ENCODE measurements around the gene IL21R.
A peak's percentile ranks its signal among the peaks of the same experiment; 100 is the strongest.
"Not testable (repeated sequence)": the region's sequence is repeated elsewhere in the genome, so short reads cannot be mapped to it uniquely, and the experiment has no call there.

The IL21R gene

DNA sequence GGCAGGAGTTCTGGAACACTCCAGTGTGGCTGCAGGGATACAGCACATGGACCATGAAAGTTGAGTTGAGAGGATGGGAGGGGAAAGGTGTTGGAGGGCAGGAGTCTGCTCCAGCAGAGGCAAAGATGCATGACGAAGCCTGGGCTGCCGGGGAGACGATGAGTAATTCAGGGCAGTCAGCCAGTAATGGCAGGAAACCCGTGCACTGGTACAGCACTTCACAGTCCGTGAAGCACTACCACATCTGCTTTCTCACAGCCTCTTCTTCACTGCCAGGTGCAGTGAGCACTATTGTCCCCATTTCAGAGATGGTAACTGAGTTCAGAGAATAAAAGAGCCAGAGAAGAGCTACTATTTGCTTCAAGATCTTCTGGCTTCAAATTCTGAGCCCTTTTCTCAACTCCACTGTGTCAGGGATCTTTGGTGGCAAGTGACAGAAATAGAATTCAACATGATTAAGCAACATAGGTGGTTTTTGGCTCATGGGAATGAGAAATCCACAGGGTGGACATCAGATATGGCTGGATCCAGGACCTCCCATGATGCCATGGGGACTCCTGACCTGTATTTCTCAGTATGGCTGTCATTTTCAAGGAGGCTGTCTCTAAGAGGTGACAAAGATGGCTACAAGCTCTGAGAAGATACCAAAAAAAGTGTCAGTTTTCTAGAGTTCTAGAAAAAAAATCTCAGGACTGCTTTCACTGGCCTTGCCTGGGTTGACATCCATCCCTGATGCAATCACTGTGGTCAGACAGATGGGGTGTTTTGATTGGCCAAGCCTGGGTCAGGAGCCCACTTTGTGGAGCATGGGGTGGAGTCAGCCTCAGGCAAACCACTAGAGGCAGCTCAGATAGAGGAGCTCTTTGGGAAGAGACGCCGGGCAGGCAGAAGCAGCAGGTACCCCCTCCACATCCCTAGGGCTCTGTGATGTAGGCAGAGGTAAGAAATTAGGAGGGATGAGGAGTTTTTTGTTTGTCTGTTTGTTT, 24.7 kb downstream of the IL21R start:
- peak; percentile 53 to 56 for DNase-seq (ENCODE audit: low read depth in 1 of 2, low spot score in 1 of 2)

DNA sequence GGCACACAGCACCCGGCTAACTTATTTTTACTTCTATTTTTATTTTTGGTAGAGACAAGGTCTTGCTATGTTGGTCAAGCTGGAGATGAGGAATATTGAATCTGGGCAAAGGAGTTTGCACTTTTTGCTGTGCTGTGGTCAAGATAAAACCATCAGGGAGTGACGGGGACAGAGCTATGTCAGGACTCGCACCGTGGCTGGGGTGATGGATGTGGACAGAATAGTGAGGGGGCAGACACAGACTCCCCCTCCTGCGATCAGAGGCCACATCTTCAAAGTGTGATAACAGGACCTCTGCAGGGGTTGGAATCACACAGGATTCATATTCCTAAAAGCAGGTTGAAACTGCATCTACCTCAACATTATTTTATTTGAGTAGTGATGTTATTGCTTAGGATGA, 25.6 kb downstream of the IL21R start:
- DNase-seq (ENCODE audit: low read depth in 1 of 2, low spot score in 1 of 2): no peak

DNA sequence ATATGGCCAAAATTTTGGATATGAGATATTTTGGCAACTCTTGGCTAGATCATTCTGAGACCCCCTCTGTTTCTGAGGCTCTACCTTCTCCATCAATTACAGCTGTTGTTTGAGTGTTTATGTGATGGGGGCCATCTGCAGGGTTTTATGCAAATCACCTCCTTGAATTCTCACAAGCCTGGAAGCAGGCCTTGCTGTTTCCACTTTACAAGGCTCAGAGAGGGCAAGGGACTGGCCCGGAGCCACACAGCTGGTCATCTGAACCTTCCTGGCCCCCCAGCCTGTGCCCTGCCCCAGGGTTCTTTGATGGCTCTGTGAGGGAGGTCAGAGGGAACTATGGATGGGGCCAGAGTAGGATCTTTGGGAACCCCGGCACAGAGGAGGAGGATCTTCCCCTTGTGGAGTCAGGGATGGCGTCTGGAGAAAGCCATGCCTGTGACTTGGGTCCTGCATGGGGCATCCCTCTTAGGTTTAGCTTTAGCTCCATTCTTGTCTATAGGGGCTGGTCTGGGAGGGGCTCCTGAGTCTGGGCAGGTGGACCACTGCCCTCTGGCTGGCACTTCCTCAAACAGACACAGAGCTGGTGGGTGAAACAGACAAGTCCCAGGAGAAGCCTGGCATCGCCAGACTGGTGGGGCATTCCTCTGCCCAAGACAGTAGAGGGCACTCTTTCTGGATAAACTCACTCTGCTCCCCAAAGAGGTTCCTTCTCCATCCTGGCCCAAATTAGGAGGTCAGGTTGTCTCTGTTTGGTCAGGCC, 26.2 kb downstream of the IL21R start:
- DNase-seq (ENCODE audit: low read depth in 1 of 2, low spot score in 1 of 2): no peak

DNA sequence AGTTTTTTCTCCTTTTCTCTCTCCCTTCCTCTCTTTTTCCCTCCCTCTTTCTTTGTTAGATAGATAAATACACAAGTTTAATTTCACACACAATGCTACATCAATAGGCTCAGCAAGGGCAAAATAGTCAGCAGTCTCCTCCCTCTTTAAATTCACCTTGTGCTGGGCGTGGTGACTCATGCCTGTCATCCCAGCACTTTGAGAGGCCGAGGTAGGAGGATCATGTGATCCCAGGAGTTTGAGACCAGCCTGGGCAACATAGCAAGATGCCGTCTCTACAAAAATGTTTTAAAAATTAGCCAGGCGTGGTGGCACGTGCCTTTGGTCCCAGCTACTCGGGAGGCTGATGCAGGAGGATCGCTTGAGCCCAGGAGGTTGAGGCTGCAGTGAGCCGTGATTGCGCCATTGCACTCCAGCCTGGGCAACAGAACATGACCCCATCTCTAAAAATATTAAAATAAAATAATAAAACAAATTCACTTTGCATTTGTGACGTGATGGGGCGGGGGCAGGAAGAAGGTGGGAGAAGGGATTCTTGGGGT, 27.4 kb downstream of the IL21R start:
- DNase-seq (ENCODE audit: low read depth in 1 of 2, low spot score in 1 of 2): no peak

DNA sequence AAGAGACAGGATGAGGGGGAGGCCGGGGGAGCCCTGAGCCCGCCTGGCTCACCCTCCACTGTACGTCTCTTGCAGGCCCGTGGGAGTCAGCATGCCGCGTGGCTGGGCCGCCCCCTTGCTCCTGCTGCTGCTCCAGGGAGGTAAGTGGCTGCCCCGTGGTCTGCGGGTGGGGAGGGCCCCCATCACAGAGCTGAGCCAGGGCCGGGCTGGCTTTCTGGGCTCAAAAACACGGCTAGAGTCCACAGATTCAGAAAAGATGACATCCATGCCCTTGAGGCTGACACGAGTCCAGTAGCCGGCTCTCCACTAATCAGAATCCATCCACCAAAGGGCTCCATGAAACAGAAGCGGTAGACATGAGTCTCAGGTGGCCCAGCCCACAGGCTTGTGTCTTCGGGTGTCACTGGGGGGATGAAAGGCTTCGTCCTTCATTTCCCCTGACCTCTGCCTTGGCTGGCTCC, 28.0 kb downstream of the IL21R start:
- no peak for DNase-seq (ENCODE audit: low read depth in 1 of 2, low spot score in 1 of 2)

DNA sequence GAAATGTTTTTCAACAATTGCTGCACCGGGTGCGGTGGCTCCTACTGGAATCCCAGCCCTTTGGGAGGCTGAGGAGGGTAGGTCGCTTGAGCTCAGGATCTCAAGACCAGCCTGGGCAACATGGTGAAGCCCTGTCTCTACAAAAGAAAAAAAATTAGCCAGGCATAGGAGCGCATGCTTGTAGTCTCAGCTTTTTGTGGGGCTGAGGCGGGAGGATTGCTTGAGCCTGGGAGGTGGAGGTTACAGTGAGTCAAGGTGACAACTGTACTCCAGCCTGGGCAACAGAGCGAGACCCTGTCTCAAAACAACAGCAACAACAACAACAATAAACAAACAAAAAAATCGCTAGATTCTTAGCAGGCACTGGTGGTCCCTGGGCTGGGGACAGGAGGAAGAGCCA, 28.5 kb downstream of the IL21R start:
- no peak for DNase-seq (ENCODE audit: low read depth in 1 of 2, low spot score in 1 of 2)

DNA sequence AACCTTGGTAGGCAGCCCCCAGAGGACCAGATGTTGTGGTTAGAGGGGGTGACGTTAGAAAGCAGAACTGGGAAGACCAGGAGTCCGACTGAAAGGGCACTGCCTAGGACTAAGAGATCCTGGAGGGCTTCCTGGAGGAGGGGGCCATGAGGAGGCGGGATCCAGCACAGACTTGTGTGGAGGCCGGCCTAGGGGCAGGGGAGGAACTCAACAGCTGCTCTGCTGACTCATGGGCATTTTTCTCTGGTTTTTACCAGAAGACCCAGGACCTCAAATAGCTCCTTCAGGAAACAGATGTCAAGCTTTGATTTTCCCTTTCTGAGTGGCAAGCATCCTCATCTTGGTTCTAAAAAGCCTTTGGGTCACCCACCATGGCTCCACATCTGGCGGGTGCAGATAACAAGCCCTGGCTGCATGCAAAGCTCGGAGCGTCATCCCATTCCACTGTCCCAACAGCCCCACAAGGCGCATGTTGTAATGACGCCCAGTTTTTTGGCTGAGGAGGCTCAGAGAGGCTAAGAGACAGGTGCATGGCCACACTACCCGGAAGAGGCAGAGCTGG, 29.0 kb downstream of the IL21R start:
- DNase-seq (ENCODE audit: low read depth in 1 of 2, low spot score in 1 of 2): no peak

DNA sequence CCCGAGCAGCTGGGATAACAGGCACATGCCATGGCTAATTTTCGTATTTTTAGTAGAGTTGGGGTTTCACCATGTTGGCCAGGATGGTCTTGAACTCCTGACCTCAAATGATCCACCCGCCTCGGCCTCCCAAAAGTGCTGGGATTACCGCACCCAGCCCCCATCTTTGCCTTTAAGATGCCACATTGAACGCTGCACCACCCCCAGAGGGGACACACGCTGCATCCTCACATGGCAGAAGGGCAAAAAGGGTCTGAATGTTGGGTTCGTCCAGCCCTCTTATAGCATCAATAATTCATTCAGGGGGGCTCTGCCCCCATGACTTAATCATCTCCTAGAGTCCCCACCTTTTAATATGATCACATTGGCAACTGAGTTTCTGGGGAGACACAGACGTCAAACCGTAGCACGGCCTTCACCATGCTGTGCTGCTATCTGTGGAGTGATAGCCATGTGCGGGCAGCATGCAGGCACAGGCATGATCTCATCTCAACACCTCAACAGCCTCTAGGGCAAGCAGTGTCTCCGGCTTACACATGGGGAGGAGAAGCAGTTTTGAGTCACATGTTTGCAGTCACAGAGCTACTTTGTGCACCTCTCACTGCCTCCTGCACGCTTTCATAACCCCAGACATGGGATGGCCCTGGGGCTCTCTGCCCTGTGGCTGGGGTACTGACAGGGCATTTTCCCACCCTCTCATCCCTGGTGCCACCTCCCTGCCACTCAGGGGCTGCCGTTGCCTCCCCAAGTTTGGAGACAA, 30.0 kb downstream of the IL21R start:
- DNase-seq (ENCODE audit: low read depth in 1 of 2, low spot score in 1 of 2): no peak

DNA sequence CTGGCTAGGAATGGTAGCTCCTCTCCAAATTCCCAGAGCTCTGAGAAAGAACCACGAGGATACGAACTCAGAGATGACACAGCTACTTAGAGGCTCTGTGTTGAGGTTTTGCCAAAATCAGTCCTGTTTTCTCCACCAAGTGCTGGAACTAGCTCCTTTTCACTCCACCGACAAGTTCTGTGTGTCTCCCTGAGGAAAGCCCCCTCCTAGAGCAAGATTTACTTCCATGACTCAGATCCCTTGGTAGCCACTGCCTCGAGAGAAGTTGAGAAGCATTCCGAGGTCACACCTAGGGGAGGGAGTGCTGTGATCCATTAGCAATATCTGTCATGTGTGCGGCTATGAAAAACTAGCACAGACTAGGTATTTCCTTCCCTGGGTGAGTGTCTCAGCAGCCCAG, 30.6 kb downstream of the IL21R start:
- no peak for DNase-seq (ENCODE audit: low read depth in 1 of 2, low spot score in 1 of 2)

DNA sequence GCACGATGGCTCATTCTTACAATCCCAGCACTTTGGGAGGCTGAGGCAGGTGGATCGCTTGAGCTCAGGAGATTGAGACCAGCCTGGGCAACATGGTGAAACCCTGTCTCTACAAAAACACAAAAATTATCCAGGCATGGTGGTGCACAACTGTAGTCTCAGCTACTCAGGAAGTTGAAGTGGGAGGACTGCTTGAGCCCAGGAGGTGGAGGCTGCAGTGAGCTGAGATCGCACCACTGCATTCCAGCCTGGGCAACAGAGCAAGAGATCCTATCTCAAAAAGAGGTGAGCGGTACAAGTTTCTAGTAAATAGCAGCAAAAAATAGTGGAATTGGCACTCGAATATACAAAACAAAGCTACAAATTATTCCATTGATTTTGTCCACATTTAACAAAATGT, 31.2 kb downstream of the IL21R start:
- DNase-seq (ENCODE audit: low read depth in 1 of 2, low spot score in 1 of 2): not testable (repeated sequence)

DNA sequence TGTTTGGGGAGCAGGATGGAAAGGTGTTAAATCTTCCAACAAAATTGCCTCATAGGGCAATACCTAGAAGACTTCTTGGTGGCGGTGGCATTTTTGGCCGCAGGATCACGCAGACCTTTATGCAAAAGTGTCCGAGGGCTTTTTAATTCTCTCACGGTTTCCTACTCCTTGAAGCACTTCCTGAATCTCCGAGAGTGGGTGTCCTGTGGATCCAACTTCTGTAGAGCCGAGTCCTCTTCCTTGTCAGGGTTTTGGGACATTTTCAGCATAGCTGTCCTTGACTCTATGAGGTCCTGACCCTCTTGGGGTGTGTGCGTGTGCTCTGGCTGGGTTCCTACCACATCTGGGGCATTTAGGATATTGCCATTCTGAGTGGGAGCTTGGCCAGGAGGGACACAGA, 31.7 kb downstream of the IL21R start:
- DNase-seq (ENCODE audit: low read depth in 1 of 2, low spot score in 1 of 2): no peak

DNA sequence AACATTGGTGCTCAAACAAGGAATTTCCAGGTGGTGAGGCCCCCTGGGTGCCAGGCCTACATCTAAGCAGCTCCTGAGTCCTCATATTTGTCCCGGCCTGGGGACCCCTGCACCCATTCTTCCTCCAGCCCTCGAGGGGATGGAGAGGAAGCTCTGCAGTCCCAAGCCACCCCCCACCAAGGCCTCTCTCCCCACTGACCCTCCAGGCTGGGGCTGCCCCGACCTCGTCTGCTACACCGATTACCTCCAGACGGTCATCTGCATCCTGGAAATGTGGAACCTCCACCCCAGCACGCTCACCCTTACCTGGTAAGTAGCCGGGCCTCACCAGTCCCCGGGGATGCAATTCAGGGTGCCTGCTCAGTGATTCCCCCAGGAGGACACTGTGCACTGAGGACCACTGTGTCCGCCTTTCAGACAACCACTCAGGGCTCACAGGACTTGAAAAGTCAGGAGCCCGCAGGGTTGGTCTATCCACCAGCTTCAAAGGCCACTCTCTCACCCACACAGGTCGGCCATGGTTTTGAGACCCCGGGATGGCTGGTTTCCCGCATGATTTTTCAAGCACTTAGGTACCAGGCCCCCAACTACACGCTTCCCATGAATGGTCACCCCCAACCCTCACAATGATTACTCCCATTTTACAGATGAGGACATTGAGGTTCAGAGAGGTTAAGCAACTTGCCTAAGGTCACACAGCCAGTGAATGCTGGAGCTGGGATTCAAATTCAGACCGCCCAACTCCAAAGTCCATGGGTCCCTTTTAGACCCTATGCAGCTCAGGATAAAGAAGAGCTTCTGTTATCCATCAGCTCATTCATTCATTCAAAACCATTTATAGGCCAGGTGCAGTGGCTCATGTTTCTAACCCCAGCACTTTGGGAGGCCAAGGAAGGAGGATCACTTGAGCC, 32.4 kb downstream of the IL21R start:
- DNase-seq (ENCODE audit: low read depth in 1 of 2, low spot score in 1 of 2): no peak

DNA sequence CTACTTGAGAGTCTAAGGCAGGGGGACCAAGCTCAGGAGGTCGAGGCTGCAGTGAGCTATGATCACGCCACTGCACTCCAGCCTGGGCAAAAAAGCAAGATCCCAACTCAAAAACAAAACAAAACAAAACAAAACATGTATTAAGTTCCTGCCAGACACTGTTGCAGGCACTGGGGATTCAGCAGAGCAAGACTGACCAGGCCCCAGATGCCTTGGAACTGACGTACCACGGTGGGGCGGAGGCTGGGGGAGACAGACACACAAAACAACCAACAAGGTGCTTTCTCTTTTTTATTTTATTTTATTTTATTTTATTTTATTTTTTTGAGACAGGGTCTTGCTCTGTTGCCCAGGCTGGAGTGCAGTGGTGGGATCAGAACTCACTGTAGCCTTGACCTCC, 33.2 kb downstream of the IL21R start:
- DNase-seq (ENCODE audit: low read depth in 1 of 2, low spot score in 1 of 2): not testable (repeated sequence)

DNA sequence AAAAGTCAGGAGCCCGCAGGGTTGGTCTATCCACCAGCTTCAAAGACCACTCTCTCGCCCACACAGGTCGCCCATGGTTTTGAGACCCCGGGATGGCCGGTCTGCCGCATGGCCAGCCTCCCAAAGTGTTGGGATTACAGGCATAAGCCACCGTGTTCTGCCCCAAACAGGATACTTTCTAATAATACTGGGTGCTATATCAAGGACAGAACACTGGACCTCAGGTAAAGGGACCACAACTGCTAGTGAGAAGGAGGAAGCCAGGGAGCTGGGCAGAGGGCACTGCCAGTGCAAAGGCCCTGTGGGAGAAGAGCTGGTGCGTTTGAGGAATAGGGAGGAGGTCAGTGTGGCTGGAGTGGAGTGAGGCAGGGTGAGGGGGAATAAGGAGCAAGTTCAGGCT, 34.1 kb downstream of the IL21R start:
- DNase-seq (ENCODE audit: low read depth in 1 of 2, low spot score in 1 of 2): no peak

DNA sequence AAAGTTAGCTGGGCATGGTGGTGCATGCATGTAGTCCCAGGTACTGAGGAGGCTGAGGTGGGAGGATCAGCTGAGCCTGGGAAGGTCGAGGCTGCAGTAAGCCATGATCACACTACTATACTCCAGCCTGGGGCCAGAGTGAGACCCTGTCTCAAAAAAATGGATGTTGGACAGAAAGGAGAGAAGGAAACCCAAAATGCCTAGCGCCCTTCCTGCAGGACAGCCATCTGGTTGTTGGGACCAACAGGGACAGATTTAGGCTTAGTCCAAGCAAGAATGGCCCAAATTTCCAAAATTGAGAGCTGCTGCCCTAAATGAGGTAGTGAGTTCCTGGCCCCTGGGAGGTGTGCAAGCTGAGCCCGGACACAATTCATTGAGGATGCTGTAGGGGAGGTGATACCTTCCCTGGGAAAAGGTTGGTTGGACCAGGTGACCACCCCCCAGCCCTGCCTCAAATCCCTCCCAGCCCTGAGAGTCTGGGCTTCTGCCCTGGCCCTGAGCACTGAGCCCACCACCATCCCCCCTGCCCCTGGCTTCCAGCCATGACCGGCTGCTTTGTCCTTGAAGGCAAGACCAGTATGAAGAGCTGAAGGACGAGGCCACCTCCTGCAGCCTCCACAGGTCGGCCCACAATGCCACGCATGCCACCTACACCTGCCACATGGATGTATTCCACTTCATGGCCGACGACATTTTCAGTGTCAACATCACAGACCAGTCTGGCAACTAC, 35.1 kb downstream of the IL21R start:
- DNase-seq (ENCODE audit: low read depth in 1 of 2, low spot score in 1 of 2): no peak

DNA sequence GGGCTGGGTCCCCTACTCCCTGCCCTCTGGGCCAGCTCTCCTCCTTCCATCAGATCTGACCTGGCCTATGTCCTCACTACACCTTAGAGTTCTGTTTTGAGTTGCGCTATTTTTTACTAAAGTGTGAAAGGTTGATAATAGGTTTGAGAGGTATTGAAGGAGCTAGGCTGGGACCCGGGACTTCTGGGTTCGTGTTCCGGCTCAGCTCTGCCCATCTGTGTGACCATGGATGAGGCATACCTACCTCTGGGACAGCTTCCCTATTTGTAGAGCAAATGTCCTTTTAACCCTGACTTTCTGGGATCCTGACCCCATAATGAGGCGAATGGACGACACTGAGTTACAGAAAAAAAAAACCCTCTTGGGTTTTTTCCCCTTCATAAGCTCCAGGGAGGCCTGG, 36.0 kb downstream of the IL21R start:
- DNase-seq (ENCODE audit: low read depth in 1 of 2, low spot score in 1 of 2): no peak

DNA sequence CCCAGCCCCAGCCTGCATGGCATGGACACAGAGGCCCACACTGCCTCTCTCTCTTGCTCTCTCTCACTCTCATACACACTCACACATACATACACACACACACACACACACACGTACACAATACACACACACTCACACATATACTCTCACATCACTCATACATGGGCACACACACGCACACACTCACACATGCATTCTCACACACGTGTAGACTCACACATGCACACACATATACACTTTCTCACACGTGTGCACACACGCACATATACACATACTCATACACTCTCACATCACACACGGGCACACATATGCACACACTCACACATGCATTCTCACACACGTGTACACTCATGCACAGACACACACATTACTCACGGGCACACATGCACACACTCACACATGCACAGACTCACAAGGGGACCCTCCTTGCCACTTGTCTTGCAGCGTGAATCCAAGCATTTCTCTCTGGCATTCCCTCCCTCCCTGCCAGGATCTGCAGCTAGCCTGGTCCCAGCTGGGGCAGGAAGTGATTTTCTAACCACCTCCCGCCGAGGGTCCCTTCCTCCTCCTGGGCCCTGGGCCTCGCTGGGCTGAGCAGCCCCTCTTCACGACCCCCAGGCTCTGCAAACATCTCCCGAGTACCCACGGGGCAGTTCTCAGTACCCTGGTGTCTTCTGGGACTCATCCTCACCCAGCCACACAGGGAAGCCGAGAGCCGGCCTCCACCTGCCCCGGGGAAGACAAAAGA, 37.5 kb downstream of the IL21R start:
- no peak for DNase-seq (ENCODE audit: low read depth in 1 of 2, low spot score in 1 of 2)

DNA sequence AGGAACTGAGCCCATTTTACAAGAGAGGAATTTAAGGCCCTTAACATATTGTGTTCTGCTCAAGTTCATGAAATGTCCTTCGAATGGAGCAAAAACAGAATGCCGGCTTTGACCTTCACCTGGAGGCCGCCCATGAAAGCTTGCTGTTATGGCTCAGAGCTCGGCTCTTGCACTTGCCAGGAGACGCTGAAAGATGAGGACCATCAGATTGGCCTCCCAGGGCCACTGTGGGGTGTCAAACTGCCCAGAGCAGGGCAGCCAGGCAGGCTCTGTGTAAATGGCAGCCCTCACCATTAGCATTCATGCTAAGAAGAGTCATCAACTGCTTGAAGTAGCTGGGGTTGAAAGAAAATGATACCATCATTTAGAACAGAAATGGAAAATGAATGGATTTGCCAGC, 39.3 kb downstream of the IL21R start:
- DNase-seq (ENCODE audit: low read depth in 1 of 2, low spot score in 1 of 2): no peak

Measured in stimulated activated CD4-positive, alpha-beta T cell treated with anti-CD3 and anti-CD28 coated beads, Interleukin-15, amount 100 ng/mL, for 1 hour (primary cell).